HG03571 (cell line): ENCODE measurements around the gene IL25.
"Not testable (repeated sequence)": the region's sequence is repeated elsewhere in the genome, so short reads cannot be mapped to it uniquely, and the experiment has no call there.

Source experiments
- ATAC-seq: cut with Tn5 transposase; IDR thresholded peaks from one replicate; pipeline ENCODE4 v1.9.1; 2021; ENCODE audit not compliant: unreplicated experiment

Gene IL25

GRCh38 chr14:23387916-23388882, 15.6 kb downstream of the IL25 start:
- no peak for ATAC-seq

GRCh38 chr14:23388996-23389395, 16.4 kb downstream of the IL25 start:
- ATAC-seq: no peak

- no peak for ATAC-seq
Observed at GRCh38 chr14:23389396-23389795, 16.8 kb downstream of the IL25 start.

- ATAC-seq: not testable (repeated sequence)
Observed at GRCh38 chr14:23389871-23390270, 17.3 kb downstream of the IL25 start.

GRCh38 chr14:23392613-23393012, 20.0 kb downstream of the IL25 start:
- no peak for ATAC-seq

- ATAC-seq: no peak
Observed at GRCh38 chr14:23396126-23396525, 23.5 kb downstream of the IL25 start.

- no peak for ATAC-seq
Observed at GRCh38 chr14:23396781-23397407, 24.3 kb downstream of the IL25 start.

GRCh38 chr14:23398348-23398747, 25.7 kb downstream of the IL25 start:
- no peak for ATAC-seq

GRCh38 chr14:23399136-23399535, 26.5 kb downstream of the IL25 start:
- ATAC-seq: no peak

GRCh38 chr14:23399591-23399990, 27.0 kb downstream of the IL25 start:
- no peak for ATAC-seq

GRCh38 chr14:23400496-23401149, 28.0 kb downstream of the IL25 start:
- ATAC-seq: not testable (repeated sequence)

GRCh38 chr14:23401291-23401690, 28.7 kb downstream of the IL25 start:
- no peak for ATAC-seq

- no peak for ATAC-seq
Observed at GRCh38 chr14:23402296-23403138, 29.9 kb downstream of the IL25 start.

GRCh38 chr14:23403139-23403438, 30.5 kb downstream of the IL25 start:
- no peak for ATAC-seq

- no peak for ATAC-seq
Observed at GRCh38 chr14:23403908-23404307, 31.3 kb downstream of the IL25 start.

GRCh38 chr14:23404331-23404900, 31.8 kb downstream of the IL25 start:
- ATAC-seq: no peak

- ATAC-seq: no peak
Observed at GRCh38 chr14:23405096-23405495, 32.5 kb downstream of the IL25 start.

GRCh38 chr14:23405516-23406025, 33.0 kb downstream of the IL25 start:
- ATAC-seq: no peak

GRCh38 chr14:23406244-23406643, 33.6 kb downstream of the IL25 start:
- no peak for ATAC-seq

- ATAC-seq: no peak
Observed at GRCh38 chr14:23406725-23407355, 34.2 kb downstream of the IL25 start.
